Activated CD8-positive, alpha-beta memory T cell treated with anti-CD3 and anti-CD28 coated beads, Interleukin-2, amount 50 U/mL, for 1 hour (primary cell): ENCODE measurements around the gene SLC25A21.
"Not testable (repeated sequence)": the region's sequence is repeated elsewhere in the genome, so short reads cannot be mapped to it uniquely, and the experiment has no call there.

Experiments
- DNase-seq: peaks from one replicate; pipeline ENCODE4 v3.0.0-alpha.2; 2020; ENCODE audit errors: extremely low read depth

SLC25A21 gene

GRCh38 chr14:36713960-36714703 is 458.3 kb downstream of the SLC25A21 start:
- DNase-seq: no peak

- DNase-seq: no peak
Observed at GRCh38 chr14:36707570-36707969, 464.8 kb downstream of the SLC25A21 start.

GRCh38 chr14:36702474-36702873 is 469.9 kb downstream of the SLC25A21 start:
- DNase-seq: no peak

GRCh38 chr14:36701132-36701531 is 471.3 kb downstream of the SLC25A21 start:
- no peak for DNase-seq

- no peak for DNase-seq
Observed at GRCh38 chr14:36700651-36701050, 471.8 kb downstream of the SLC25A21 start.

GRCh38 chr14:36699420-36699819 is 473.0 kb downstream of the SLC25A21 start:
- not testable (repeated sequence) for DNase-seq

GRCh38 chr14:36690311-36691040 is 481.9 kb downstream of the SLC25A21 start:
- DNase-seq: no peak

- DNase-seq: no peak
Observed at GRCh38 chr14:36684946-36685345, 487.5 kb downstream of the SLC25A21 start.

GRCh38 chr14:36683083-36683724 is 489.2 kb downstream of the SLC25A21 start:
- no peak for DNase-seq

GRCh38 chr14:36682338-36682737 is 490.1 kb downstream of the SLC25A21 start:
- DNase-seq: no peak

GRCh38 chr14:36676236-36676635 is 496.2 kb downstream of the SLC25A21 start:
- DNase-seq: no peak

GRCh38 chr14:36675581-36675980 is 496.8 kb downstream of the SLC25A21 start:
- DNase-seq: no peak

- no peak for DNase-seq
Observed at GRCh38 chr14:36674659-36675058, 497.7 kb downstream of the SLC25A21 start.

- no peak for DNase-seq
Observed at GRCh38 chr14:36672095-36672494, 500.3 kb downstream of the SLC25A21 start.

GRCh38 chr14:36671149-36671548 is 501.3 kb downstream of the SLC25A21 start:
- DNase-seq: no peak

GRCh38 chr14:36667679-36668078 is 504.7 kb downstream of the SLC25A21 start:
- DNase-seq: no peak

GRCh38 chr14:36666416-36667206 is 505.8 kb downstream of the SLC25A21 start:
- no peak for DNase-seq

- no peak for DNase-seq
Observed at GRCh38 chr14:36665887-36666415, 506.5 kb downstream of the SLC25A21 start.

GRCh38 chr14:36664322-36665193 is 507.8 kb downstream of the SLC25A21 start:
- DNase-seq: no peak
